GM18507 (cell line): ENCODE data around the gene STK24.

Source experiments
- DNase-seq: peaks from one replicate; pipeline ENCODE4 v3.0.0; 2011; ENCODE audit warnings: low read depth; ENCODE audit not compliant: insufficient read length; ENCODE audit errors: extremely low spot score
- FAIRE-seq: peaks from 2 replicates; lab custom pipeline; 2011; peaks lifted over from hg19 to GRCh38; lab: Jason Lieb, UNC

Gene STK24

DNA sequence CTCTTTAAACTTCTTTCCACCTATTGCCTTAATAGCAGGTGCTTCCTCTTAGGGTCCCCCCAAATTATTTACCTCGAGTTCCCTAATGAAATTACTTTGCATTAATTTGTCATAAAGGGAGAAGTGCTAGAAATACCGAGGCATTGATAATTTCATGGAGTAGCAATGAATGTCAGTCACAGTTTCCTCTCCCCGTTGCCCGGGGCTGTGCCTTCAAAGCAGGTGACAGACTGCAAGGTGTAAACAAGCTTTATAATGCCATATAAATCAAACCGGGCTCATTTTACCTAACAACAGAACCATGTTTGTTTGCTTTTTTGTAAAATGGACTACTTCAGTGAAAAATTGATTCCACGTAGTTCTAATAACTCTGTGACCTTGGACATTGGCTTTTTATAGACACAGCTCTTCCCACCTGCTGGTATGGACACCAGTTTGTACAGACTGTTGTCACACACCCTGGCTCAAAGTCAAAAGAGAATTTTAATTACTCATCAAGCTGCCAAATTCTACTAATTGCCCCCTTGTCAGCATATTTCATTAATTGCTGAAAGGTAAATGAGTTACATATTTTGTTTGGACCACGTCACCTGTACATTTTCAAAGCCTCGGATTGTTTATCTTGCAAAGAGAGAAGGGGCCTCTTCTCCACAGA, 171.1 kb downstream of the STK24 start:
- FAIRE-seq = no peak
- no peak for DNase-seq

DNA sequence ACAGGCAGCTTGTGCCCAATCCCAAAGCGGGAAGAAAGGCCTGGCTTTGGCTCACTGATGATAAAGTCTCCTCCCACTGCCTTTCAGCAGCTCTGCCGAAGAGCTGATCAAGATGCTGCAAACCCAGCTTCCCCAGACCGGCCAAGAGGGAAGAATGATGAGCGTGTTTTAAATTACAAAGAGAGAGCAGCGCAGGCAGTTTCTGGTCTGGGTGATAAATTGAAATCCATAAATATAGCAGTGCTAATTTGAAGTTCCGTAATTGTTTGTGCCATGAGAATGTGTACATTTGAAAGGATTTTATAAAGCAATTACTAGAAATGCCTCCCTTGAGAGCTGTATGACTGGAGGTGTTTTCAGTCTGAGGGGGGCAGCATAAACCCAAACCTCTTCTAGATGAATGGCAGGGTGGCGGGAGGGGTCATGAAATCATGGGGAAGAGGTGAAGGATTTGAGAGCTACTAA, 171.8 kb downstream of the STK24 start:
- FAIRE-seq (no peak), DNase-seq (no peak)

DNA sequence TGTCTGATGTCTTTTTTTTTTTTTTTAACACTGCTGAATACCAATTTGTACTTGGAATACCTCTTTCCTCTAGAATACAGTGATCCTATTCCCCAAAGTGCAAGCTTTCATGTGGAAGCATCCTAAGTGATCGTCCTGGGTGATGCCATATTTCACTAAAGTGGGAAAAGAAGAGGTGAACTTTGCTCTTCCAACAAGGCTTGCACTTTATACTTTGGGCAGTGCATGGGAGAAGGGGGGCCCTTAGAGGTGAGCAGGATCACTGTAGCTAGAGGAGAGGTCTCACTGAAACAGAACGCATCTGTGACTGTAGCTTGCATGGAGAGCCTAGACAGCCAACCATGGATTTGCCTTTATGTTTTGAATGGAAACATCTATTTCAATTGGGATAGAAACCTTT, 173.8 kb downstream of the STK24 start:
- no peak for FAIRE-seq
- DNase-seq = no peak

DNA sequence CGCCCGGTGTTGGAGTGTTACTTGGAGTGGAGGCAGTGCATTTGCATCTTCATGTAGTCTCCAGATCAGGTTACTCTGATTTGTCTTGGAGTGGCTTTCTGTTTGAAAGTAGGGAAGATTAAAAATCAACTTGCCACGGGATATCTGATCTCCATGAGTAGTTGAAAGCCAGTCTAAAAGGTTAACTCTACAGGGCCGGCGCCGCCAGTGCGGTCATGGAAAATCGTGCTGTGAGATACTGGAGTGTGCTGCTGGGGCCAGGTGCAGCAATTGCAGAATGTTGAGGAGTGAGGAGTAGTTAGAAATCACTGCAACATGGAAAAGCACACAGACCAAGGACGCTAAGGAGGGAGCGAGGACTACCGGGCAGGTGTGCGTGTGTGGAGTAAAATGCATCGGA, 175.0 kb downstream of the STK24 start:
- DNase-seq (no peak), FAIRE-seq (no peak)

DNA sequence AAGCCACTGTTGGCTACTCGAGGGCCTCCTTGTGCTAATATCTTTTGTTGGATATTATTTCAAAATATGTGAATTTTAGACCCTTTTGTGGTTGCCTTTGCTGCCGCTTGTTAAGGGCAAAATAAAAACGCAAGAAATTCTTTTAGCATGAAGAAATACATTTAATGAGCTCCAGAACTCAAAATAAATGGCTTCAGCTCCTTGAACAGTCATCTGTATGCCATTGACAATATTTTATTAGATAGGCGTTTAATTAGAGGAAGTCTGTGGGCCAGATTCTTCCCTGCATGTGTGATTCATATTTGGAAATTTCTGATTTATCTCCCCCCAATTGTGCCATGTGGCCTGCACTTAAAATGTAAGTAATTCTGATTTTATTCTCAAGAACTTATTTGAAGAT, 177.2 kb downstream of the STK24 start:
- DNase-seq (no peak), FAIRE-seq (no peak)

DNA sequence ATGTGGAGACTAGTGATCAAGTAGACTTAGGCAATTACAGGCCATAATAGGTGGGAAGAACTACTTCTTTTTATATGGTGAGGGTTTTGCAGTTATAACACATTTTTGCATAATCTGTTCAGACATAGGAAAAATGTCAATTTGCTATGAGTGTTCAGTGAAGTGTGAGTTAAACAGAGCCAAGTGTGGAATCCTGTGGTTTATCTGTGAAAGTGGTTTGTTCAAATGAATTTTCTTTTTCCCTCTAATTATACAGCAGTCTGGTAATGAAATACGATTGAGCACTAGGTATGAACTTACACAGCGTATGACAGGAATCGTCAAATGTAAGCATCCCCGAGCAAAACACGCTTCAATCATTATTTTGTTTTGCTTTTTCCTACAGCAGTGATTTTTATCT, 178.3 kb downstream of the STK24 start:
- no peak for FAIRE-seq
- DNase-seq = no peak

DNA sequence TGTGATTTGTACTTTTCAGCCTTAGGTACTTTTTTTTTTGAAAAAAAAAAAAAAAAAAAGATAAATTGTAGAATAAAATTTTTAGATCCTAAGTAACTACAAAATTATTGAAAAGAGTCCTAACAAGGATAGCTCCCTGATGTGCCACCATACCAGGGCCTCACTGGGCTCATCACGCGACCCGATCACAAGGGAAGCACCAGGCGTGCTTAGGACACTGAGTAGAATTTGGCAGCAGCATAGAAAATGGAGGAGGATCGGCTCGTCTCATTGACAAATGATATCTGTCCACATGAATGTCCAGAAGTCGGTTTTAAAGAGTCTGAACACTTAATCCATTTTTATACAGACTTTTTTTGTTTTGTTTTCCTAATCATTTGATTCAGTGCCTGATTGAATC, 179.0 kb downstream of the STK24 start:
- FAIRE-seq = no peak

DNA sequence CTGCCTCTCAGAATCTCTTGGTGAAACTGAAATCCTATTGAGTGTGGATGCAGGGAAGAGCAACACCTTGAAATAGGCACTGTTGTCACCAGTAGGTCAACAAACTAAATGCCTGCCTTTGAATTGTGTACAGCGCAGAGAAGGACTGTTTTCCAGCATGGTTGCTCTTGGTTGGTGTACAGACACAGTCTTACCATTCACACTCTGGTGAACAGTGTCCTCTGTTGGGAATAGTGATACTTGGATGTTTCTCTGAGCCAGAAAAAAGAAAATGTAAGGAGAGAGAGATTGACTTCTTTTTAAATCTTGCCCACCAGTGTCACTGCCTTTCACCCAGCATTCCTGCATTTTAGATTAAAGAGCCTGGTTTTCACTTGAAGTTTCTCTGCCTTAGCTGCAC, 179.7 kb downstream of the STK24 start:
- no peak for DNase-seq
- no peak for FAIRE-seq

More for the DNA sequence above, 179.0 kb downstream of the STK24 start:
- DNase-seq = no peak

DNA sequence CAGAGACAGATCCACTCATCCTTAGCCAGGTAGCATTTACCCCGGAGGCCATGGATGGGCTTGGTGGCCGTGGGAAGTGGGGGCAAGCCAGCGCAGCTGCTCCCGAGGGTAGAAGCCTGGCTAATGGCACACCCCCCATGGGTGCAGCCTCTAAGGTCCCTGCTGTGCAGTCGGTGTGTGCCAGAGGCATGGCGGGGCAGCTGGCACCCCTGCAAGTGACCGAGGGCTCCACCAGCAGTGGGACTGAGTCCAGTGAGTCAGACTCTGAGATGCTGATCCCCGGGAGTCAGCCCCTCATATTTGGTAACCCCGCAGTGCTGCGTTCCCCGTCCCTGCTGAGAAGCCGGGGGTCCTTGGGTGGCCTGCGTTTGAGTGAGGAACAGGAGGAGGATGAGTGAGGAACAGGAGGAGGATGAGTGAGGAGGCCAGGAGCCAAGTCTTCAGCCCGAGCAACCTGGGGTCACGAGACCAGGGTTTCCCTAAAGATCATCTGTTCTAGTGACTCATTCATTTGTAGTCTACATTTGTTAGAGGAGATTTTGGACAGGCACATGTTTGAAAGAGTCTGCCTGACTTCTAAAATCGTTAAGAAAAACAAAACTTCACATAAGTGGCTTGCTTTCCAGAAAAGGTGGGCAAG, 180.7 kb downstream of the STK24 start:
- DNase-seq = no peak
- no peak for FAIRE-seq
